ENCODE measurements around the gene ARMC6.
A peak's percentile ranks its signal among the peaks of the same experiment; 100 is the strongest.
"Not testable (repeated sequence)": the region's sequence is repeated elsewhere in the genome, so short reads cannot be mapped to it uniquely, and the experiment has no call there.

Gene ARMC6

DNA sequence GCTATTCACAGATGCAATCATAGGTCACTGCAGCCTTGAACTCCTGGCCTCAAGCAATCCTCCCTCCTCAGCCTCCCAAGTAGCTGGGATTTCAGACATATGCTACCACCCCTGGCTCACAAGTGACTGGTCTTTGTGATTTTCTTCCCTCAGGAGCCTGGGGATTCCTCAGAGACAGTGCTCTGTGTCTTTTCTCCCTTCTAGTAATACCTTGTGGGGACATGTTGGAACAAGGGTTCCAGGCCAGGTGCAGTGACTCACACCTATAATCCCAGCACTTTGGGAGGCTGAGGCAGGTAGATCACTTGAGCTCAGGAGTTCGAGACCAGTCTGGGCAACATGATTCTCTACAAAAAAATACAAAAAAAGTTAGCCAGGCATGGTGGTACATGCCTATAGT, 10.0 kb upstream of the ARMC6 start:
- not testable (repeated sequence) for DNase-seq

DNA sequence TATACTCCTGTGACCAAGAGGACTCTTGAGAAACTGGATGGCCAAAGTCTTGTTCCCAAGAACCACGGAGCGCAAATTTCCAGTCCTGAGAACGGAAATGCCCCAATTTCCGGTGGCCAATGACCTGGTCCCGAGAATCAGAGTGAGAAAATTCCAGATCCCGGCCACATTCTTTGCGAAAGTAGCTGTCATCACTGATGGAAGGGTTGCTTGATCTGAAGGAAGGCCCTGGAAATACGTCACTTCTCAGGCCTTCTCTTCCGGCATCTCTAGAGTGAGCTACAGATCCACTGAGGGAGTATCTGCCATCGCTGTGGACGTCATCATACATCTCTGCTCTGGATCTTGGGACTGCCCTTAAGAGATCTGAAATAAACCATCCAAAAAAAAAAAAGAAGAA, 7.5 kb upstream of the ARMC6 start:
- no peak for DNase-seq

DNA sequence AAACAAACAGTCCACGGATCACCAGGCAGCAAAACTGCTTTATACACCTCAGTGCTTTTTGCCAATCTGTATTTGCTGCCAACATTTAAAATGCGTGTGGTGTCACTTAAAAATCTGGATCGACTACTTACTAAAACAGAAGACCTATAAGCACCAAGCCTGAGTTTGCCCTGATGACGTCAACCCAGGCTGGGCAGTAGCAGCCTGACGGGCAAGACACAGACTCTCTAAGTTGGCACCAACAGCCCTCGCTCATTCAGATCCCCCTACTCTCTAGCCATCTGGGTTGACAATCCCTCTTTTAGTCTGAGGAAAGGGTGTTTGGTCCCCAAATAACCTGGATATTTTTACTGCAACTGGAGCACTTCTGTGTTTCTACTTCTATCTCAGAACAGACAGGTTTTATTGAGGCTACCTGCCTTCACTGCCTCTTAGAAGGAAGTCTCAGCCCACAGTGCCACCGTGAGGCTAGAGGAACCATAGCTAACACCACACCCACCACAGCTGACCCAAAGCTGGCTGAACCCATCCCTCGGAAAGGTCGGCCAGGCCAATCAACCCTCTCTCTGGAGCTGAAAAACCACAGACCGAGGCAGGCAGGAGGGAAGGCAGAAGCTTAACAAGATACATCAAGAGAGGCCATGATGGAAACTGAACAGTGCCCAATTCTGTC, 7.0 kb upstream of the ARMC6 start:
- DNase-seq = no peak

DNA sequence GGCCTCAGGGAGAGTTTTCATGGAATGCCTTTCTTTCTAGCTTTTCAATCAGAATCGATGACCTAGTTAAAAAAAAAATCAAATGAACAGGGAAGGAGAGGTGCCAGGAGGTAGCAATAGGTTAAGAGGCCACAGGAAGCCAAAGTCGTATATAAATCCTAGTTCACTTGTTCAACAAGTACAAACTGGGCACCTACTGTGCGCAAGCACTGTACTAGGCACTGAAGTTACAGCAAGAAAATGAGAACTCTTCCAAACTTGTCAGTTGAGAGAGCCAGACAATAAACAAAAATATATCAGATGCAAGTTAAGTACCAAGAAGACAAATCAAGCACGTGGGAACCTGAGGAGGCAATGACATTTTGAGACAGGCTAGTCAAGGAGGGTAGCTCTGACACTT, 6.2 kb upstream of the ARMC6 start:
- DNase-seq = no peak

DNA sequence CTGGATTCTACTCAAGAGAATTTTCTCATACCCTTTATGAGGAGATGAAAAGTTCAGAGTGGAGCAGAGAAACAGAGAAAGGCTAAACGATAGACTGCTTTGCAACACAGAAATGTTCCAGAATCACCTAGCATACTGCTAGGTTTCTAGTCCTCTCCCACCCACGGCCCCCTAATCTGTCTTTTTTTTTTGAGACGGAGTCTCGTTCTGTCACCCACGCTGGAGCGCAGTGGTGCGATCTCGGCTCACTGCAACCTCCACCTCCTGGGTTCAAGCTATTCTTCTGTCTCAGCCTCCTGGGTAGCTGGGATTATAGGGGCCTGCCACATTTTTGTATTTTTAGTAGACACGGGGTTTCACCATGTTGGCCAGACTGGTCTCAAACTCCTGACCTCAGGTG, 4.9 kb upstream of the ARMC6 start:
- no peak for DNase-seq

DNA sequence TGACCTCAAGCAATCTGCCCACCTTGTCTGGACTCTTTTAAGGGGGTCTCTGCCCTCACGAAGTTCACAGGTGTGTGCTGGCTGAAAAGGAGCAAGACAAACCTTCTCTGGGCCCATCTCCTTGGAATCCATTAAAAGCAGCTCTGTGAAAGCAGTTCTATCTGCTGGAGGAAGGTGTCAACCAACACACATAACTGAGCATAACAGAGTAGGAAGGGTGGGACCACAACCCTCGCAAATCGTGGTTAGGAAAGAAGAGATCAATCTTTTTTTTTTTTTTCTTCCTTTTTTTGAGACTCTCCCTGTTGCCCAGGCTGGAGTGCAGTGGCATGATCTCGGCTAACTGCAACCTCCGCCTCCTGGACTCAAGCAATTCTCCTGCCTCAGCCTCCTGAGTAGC, 1.5 kb upstream of the ARMC6 start:
- no peak for DNase-seq

DNA sequence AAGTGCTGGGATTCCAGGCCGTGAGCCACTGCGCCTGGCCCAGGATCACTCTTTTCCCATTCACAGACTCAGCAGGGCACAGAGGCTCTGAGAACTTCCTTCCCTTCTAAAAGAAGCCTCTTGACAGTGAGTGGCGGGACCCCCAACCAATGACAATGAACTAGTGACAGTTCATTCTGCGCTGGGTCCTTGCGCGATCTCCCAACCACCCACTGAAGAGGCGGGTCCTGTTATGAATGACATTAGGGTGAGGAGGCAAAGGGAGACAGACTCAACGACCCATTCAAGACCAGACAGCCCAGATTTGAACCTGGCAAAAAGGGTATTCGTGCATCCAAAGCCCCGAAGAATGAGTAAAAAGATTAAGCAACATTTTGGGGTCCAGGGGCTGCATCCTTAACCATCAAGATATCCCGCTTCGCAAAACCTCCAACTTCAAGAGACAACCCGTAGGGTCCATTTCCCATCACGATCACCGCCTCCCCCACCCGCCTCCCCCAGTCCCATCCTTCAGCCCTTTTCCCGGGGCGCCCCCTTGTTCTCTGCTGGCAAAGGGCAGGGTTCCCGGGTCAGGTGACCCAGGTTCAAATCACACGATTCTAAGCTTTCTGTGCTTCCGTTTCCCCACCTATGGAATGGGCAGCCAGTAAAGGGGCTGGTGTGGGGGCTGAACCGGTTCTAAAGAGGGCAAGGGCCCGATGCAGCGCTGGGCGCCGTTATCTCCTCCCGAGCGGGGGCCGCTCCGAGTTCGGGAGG, 805 bp upstream of the ARMC6 start:
- peak; percentile 65 for DNase-seq

DNA sequence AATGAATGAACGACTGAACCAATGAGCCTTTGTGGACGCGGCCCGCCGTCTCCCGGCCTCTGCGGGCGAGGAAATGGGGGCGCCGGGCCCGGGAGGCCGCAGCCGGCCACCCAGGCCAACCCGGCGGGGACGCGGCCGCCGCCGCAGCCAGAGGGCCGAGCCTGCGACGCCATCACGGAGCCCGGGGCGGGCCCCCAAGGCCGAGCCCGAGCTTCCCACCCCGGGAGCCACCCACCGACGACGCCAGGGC, 302 bp upstream of the ARMC6 start:
- no peak for DNase-seq

DNA sequence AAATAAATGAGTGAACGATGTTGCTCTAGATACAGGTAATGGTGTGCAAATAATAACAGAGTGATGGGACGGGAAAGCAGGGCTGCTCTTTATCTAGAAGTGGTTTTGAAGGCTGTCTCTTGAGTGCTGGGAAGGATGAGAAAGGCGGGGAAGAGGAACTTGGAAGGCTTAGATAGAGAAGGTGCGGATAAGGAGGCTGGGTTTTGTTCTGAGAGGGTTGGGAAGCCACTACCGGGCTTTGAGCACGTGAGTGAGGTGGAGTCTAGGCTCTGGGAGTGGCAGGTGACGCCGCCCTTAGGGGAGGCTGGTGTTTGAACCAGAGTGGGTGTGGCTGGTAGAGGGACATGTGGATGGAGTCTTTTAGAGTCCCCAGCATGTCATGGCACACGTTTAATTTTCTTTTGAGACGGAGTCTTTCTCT, 811 bp downstream of the ARMC6 start:
- peak; percentile 35 for DNase-seq

DNA sequence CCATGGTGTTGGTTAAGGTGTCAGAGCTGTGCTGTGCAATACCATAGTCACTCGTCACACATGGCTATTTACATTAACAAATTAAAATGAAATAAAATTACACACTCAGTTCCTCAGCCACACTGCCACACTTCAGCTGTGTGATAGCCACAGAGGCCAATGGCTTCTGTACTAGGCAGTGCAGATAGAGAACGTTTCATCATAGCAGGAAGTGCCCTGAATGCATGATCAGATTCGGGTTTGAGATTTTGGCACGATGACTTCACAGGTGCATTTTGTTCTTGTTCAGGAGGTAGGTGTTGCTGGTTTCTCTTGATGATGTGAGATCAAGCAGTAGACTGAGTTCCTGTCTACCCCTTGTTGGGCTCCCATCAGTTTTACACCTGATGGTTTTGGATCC, 6.5 kb downstream of the ARMC6 start:
- no peak for DNase-seq

DNA sequence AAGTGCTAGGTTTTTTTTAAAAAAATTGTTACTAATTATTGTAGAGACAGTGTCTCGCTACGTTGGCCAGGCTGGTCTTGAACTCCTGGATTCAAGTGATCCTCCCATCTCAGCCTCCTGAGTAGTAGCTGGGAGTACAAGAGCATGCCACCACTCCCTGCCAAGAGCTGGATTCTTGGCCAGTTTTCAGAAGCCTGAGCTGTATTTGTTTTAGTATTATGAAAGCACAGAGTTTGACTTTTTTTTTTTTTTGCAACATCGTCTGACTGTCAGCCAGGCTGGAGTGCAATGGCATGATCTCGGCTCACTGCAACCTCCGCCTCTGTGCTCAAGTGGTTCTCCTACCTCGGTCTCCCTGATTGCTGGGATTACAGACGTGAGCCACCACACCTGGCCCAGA, 7.0 kb downstream of the ARMC6 start:
- DNase-seq = no peak

DNA sequence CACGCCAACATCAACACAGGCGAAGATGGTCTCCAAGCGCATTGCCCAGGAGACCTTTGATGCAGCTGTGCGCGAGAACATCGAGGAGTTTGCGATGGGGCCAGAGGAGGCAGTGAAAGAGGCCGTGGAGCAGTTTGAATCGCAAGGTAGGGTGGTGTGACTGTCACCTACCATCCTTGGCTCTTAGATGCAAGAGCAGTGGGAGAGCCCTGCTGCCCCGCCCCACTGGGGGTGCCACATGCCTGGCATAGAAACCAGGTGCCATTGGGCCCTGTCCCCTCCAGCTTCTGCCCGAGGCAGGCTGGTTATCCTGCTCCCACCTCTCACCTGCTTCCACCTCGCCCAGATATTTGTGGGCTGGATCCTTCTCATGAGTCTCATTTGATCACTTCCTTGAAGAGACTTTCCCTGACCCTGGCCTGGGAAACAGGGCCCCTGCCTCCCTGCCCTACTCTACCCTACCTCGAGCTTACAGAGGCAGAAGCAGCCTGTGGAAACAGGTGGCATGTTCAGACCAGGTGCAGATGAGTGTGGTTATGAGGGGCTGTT, 9.4 kb downstream of the ARMC6 start:
- DNase-seq = no peak

DNA sequence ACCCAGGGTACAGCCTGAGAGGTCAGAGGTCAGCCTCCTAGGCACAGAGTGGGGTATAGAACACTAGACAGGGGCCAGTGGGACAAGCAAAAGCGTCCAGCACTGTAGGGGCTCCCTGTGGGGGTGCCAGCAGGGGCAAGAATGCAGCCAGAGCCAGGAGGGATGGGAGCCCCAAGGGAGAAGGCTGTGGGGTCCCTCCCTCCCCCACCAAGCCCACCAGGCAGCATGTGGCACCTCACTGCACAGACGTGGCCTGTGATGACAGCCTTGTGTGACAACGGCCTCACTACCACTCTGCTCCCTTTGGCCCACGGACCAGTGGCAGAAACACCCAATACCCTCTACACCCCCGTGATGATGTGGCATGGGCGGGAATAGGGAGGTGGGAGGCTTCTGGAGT, 10.1 kb downstream of the ARMC6 start:
- no peak for DNase-seq

DNA sequence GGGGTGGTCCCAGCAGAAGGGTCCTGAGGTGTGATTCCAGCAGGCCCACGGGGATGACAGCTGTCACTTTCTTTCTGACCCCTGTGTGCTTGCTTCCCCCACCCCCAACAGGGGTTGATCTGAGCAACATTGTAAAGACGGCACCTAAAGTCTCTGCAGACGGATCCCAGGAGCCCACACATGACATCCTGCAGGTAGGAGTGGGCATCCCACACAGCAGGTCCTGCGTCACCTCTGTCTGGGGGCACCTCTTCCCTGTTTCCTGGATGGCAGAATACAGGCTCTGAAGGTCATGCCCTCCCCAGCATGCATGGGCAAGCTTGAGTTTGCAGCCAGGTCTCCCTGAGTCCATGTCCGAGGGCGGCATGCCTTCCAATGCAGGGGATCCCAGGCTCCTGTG, 10.5 kb downstream of the ARMC6 start:
- DNase-seq = no peak

DNA sequence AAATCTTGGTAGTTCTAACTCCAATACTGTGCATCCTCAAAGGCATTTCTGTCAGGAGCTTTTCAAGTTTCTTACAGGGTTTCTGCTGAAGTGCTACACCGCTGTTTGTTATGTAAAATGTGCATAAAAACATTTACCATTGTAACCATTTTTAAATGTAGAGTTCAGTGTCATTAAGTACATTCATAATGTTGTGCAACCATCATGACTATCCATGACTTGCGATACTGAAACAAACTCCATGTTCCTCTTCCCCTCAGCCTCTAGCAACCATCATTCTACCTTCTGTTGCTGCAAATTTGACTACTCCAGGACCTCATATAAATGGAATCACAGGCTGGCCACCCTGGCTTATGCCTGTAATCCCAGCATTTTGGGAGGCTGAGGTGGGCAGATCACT, 16.0 kb downstream of the ARMC6 start:
- no peak for DNase-seq

DNA sequence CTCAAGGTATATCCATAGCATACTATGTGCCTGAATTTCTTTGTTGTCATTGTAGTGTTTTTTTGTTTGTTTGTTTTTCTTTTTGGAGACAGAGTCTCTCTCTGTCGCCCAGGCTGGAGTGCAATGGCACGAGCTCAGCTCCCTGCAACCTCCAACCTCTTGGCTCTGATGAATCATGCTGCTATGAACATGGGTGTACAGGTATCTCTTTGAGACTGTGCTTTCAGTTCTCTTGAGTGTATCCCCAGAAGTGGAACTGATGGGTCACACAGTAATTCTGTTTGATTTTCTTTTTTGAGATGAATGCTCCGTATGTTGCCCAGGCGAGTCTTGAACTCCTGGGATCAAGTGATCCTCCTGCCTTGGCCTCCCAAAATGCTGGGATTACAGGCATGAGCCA, 16.7 kb downstream of the ARMC6 start:
- DNase-seq = no peak

DNA sequence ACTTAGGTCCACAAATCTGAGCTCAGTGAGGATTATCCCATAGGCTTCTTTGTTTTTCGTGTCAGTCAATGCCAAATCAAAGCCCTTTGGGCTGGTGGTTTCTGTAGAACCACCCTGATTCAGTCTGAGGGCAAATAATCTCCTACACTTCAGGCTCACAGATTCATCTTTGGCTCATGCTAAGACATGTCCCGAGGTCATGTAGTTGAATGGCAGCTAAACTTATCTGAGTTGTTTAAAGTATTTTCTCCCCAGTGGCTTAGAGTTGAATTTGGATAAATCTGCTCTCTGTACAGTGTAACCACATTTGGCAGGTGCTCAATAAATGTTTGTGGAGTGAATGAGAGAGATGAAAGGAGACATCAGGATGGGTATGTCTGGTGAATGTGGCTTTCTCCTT, 17.3 kb downstream of the ARMC6 start:
- no peak for DNase-seq

DNA sequence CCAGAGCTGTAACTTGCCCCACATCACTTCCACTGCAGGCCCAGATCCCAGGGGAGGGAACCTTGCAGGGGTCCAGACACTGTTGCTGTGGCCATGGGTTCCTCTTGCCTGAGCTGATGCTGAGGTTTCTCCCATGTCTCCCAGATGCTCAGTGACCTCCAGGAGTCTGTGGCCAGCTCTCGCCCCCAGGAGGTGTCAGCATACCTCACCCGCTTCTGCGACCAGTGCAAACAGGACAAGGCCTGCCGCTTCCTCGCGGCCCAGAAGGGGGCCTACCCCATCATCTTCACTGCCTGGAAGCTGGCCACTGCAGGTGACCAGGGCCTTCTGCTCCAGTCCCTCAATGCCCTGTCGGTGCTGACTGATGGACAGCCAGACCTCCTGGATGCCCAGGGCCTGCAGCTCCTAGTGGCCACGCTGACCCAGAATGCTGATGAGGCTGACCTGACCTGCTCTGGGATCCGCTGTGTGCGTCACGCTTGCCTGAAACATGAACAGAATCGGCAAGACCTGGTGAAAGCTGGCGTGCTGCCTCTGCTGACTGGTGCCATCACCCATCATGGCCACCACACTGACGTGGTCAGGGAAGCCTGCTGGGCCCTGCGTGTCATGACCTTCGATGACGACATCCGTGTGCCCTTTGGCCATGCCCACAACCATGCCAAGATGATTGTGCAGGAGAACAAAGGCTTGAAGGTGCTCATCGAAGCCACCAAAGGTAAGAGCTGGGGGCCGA, 18.2 kb downstream of the ARMC6 start:
- no peak for DNase-seq

DNA sequence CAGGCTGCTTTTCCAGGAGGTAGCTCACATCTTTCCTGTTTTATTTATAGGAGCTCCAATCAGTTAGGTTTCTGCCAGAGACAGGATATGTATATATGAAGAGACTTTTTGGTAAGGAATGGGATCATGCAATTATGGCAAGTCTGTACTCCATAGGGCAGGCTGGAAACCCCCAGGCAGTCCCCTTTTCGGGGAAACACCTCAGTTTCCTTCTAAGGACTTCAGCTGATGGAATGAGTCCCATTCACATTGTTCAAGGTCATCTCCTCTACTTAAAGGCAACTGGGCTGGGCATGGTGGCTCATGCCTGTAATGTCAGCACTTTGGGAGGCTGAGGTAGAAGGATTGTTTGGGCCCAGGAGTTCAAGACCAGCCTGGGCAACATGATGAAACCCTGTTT, 19.5 kb downstream of the ARMC6 start:
- DNase-seq = no peak

DNA sequence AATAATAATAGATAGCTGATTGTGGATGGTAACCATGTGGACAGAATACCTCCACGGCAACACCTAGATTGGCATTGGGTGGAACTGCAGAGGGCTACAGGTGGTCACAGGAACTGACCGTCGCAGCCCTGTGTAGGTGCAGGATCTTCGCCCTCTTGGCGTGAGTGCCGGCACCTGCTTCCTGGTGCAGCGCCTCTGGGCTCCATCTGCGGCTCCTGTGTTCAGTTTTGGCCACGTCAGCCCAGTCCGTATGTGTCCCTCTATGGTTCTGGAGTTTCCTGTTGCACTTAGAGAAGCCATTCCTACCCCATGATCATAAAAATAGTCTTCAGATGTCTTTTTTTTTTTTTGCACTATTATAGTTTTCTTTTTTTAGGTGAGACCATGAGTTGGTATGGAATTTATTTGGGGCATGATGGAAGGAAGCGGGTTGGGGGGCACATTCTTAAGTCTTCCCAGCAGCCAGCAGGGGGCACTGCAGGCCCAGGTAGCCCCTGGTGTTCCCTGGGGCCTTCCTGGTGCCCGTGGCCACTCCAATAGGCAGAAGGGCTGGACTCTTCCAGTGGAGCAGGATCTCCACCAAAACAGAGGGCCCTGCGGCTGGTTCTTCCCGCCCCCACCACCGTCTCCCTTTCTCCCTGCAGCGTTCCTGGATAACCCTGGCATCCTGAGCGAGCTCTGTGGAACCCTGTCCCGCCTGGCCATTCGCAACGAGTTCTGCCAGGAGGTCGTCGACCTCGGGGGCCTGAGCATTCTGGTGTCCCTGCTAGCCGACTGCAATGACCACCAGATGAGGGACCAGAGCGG, 20.3 kb downstream of the ARMC6 start:
- DNase-seq = peak; percentile 13

DNA sequence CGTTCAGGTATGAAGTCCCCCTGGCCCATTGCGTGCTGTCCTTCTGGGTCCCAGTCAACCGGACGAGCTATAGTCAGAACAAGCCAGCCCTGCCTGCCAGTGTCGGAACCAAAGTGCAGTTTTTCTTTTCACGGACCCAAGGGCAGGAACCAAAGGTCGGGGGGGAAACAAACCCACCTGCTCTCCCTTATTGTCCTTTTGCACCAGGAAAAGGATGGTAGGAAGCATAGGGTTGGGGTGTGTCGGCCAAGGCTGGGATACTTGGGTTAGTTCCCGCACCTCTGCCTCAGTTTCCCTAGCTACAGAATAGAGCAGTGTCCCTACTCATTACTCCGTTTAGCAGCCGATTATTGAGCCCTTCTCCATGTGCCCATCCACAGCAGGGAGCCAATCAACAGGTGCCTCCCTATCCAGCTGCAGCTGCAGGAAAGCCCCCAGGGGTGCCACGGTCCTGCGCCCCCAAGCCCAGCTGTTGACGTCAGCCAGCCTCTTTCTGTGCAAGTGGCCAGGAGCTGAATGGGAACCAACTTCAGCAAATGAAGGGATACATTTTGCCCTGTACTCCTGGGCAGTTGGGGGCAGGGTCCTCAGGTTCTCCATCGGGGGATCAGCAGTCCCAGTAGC, 21.0 kb downstream of the ARMC6 start:
- DNase-seq = no peak

DNA sequence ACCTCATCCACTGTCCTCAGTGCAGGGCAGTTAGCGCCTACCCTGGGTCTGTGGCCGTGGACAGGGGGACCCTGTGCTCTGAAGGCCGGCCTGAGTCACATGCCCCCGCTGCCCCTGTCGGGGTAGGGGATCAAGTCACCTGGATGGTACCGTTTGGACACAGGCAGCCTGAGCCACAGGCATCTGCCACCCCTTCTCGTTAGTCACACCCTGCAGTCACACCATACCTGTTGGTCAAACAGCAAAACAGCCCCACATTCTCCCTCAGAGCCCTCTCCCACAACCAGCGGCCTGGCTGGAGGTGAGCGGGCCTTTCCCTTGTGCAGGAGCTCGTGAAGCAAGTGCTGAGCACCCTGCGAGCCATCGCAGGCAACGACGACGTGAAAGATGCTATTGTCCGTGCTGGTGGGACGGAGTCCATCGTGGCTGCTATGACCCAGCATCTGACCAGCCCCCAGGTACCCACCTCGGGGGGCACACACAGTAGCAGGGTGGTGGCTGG, 21.6 kb downstream of the ARMC6 start:
- no peak for DNase-seq

DNA sequence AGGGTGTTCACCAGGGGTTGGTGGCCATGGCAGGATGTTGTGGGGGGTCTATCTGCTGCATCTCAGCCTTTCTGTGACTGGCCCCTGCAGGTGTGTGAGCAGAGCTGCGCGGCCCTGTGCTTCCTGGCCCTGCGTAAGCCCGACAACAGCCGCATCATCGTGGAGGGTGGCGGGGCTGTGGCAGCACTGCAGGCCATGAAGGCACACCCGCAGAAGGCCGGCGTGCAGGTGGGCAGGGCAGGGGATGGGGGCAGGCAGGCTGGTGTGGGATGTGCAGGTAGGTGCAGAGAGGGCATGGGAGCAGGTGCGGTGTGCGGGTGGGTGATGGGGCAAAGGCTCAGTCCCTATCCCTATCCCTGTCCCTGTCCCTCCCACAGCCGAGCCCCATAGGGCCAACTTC, 22.3 kb downstream of the ARMC6 start:
- no peak for DNase-seq

Data from NCI-H1092 (cell line).